Mesenchymal stem cell (in vitro differentiated cells and primary cell): ENCODE results near the gene PFKP.
A peak's percentile ranks its signal among the peaks of the same experiment; 100 is the strongest.

Source experiments
- DNase-seq: peaks from one replicate; pipeline ENCODE4 v3.0.0-alpha.2; 2013
- H2AFZ ChIP-seq: one replicate; pipeline ENCODE4 v1.6.1; 2013; ENCODE audit warnings: low read depth, mild to moderate bottlenecking, control low read depth, inconsistent platforms, low read length, moderate library complexity
- H2AK5ac ChIP-seq: 2 replicates; pipeline ENCODE4 v1.6.1; 2013; ENCODE audit warnings: low read length, moderate library complexity, mild to moderate bottlenecking, inconsistent platforms; ENCODE audit not compliant: severe bottlenecking
- H2BK120ac ChIP-seq: one replicate; pipeline ENCODE4 v1.6.1; 2013; ENCODE audit warnings: low read depth, mild to moderate bottlenecking, inconsistent platforms, low read length, moderate library complexity
- H2BK12ac ChIP-seq, 2 experiments: one replicate each; pipeline ENCODE4 v1.6.1; 2013; ENCODE audit warnings: inconsistent platforms in 2 of 2, low read length in 2 of 2, mild to moderate bottlenecking in 2 of 2, moderate library complexity in 2 of 2, control low read depth in 1 of 2
- H2BK15ac ChIP-seq: one replicate; pipeline ENCODE4 v1.6.1; 2013; ENCODE audit warnings: mild to moderate bottlenecking, low read depth, inconsistent platforms; ENCODE audit not compliant: poor library complexity, severe bottlenecking
- H2BK5ac ChIP-seq: 2 replicates; pipeline ENCODE4 v1.6.1; 2013; ENCODE audit warnings: low read depth, mild to moderate bottlenecking, low read length, control low read depth, inconsistent platforms; ENCODE audit not compliant: poor library complexity, severe bottlenecking
- H3K14ac ChIP-seq, 2 experiments: one replicate each; pipeline ENCODE4 v1.6.1; 2013; ENCODE audit warnings: inconsistent platforms in 2 of 2, low read length in 2 of 2, control low read depth in 1 of 2, mild to moderate bottlenecking in 1 of 2, moderate library complexity in 1 of 2
- H3K18ac ChIP-seq, 2 experiments: one replicate each; pipeline ENCODE4 v1.6.1; 2013; ENCODE audit warnings: inconsistent platforms in 2 of 2, low read length in 2 of 2, control low read depth in 1 of 2, low read depth in 1 of 2, mild to moderate bottlenecking in 1 of 2
- H3K23ac ChIP-seq, 2 experiments: one replicate each; pipeline ENCODE4 v1.6.1; 2013; ENCODE audit warnings: inconsistent platforms in 2 of 2, low read length in 2 of 2, mild to moderate bottlenecking in 2 of 2, moderate library complexity in 2 of 2, control low read depth in 1 of 2
- H3K27ac ChIP-seq: 2 replicates; pipeline ENCODE4 v1.5.1; 2013; ENCODE audit warnings: mild to moderate bottlenecking, moderate library complexity, low read length, control low read depth, inconsistent platforms; ENCODE audit not compliant: poor library complexity, severe bottlenecking
- H3K27me3 ChIP-seq, 2 experiments: 2 replicates each; pipeline versions ENCODE4 v1.6.1 to v1.7.0; 2013; ENCODE audit warnings: low read length in 2 of 2, mild to moderate bottlenecking in 2 of 2, moderate library complexity in 2 of 2, control low read depth in 1 of 2, inconsistent platforms in 1 of 2; ENCODE audit not compliant: control insufficient read depth in 1 of 2, insufficient read depth in 1 of 2
- H3K36me3 ChIP-seq, 2 experiments: 2 replicates each; pipeline versions ENCODE4 v1.6.1 to v1.7.0; 2013; ENCODE audit warnings: low read length in 2 of 2, control low read depth in 1 of 2, inconsistent platforms in 1 of 2, low read depth in 1 of 2, mild to moderate bottlenecking in 1 of 2; ENCODE audit not compliant: insufficient read depth in 2 of 2, control insufficient read depth in 1 of 2
- H3K4ac ChIP-seq, 2 experiments: one replicate each; pipeline ENCODE4 v1.6.1; 2013; ENCODE audit warnings: inconsistent platforms in 2 of 2, low read length in 2 of 2, mild to moderate bottlenecking in 2 of 2, moderate library complexity in 2 of 2, control low read depth in 1 of 2, low read depth in 1 of 2
- H3K4me1 ChIP-seq: 2 replicates; pipeline ENCODE4 v1.6.1; 2013; ENCODE audit warnings: low read depth, low read length, control low read depth; ENCODE audit not compliant: control insufficient read depth, insufficient read depth
- H3K4me2 ChIP-seq: 2 replicates; pipeline ENCODE4 v1.6.1; 2013; ENCODE audit warnings: low read length, mild to moderate bottlenecking, inconsistent platforms; ENCODE audit not compliant: poor library complexity, severe bottlenecking
- H3K4me3 ChIP-seq, 2 experiments: 2 replicates each; pipeline versions ENCODE4 v1.5.1 to v1.7.0; 2013; ENCODE audit warnings: low read length in 2 of 2, mild to moderate bottlenecking in 2 of 2, control low read depth in 1 of 2, low read depth in 1 of 2; ENCODE audit not compliant: insufficient read depth in 1 of 2
- H3K79me1 ChIP-seq: replicated peaks from 2 replicates; pipeline ENCODE4 v1.6.1; 2013; ENCODE audit warnings: mild to moderate bottlenecking, control low read depth, low read length, inconsistent platforms; ENCODE audit not compliant: poor library complexity, severe bottlenecking
- H3K9ac ChIP-seq: 2 replicates; pipeline ENCODE4 v1.7.0; 2013; ENCODE audit warnings: mild to moderate bottlenecking, low read length, moderate library complexity
- H3K9me3 ChIP-seq: 2 replicates; pipeline ENCODE4 v1.7.0; 2013; ENCODE audit warnings: mild to moderate bottlenecking, low read length; ENCODE audit not compliant: control insufficient read depth
- H4K8ac ChIP-seq: one replicate; pipeline ENCODE4 v1.6.1; 2013; ENCODE audit warnings: inconsistent platforms, mild to moderate bottlenecking, low read length, moderate library complexity
- H4K91ac ChIP-seq: one replicate; pipeline ENCODE4 v1.6.1; 2013; ENCODE audit warnings: mild to moderate bottlenecking, low read length, inconsistent platforms
- WGBS: methylation state at CpG from one replicate; pipeline ENCODE4 v1.1.7; 2013; ENCODE audit warnings: mixed read lengths; 5-methylcytosine and 5-hydroxymethylcytosine counted together

PFKP gene

GRCh38 chr10:3148994-3149393 lies 81.6 kb downstream of the PFKP start:
- no peak overlapping the region for H2BK12ac ChIP-seq
- no peak overlapping the region for H4K8ac ChIP-seq
- no peak overlapping the region for H3K4ac ChIP-seq
- 90% methylated on average over 8 of the region's 9 CpGs for whole genome bisulfite sequencing
- H3K18ac ChIP-seq: peak overlapping the region in 1 of 2 experiments; percentile 0
- H2AFZ ChIP-seq: no peak overlapping the region
- peak overlapping the region; percentile 22 for H4K91ac ChIP-seq
- no peak overlapping the region for H3K9ac ChIP-seq
- H3K4me3 ChIP-seq: peak overlapping the region in 1 of 2 experiments; percentile 18
- H3K27ac ChIP-seq: no peak overlapping the region
- H2AK5ac ChIP-seq: no peak overlapping the region
- no peak overlapping the region for H2BK5ac ChIP-seq
- no peak overlapping the region for H2BK120ac ChIP-seq
- H3K4me2 ChIP-seq: no peak overlapping the region
- H3K79me1 ChIP-seq: peaks cover 41% of the 10 kb centered on the region
- DNase-seq: no peak
- H3K23ac ChIP-seq: no peak overlapping the region
- no peaks in the 10 kb centered on the region for H3K27me3 ChIP-seq
- H3K4me1 ChIP-seq: peaks cover 5% of the 10 kb centered on the region
- H3K14ac ChIP-seq: no peak overlapping the region
- no peaks in the 10 kb centered on the region for H3K9me3 ChIP-seq
- H3K36me3 ChIP-seq: peaks cover 71 to 100% of the 10 kb centered on the region in 2 experiments
- H2BK15ac ChIP-seq: no peak overlapping the region

- H2AK5ac ChIP-seq: no peak overlapping the region
- 90% methylated on average over 11 of the region's 11 CpGs for WGBS
- H3K4me1 ChIP-seq: peaks cover 5% of the 10 kb centered on the region
- no peak overlapping the region for H2BK5ac ChIP-seq
- H2BK120ac ChIP-seq: no peak overlapping the region
- no peak overlapping the region for H3K4ac ChIP-seq
- no peak overlapping the region for H3K9ac ChIP-seq
- no peak overlapping the region for H4K8ac ChIP-seq
- no peak overlapping the region for H2BK12ac ChIP-seq
- no peaks in the 10 kb centered on the region for H3K9me3 ChIP-seq
- H3K27me3 ChIP-seq: no peaks in the 10 kb centered on the region
- H3K79me1 ChIP-seq: peaks cover 45% of the 10 kb centered on the region
- H3K27ac ChIP-seq: no peak overlapping the region
- no peak overlapping the region for H2BK15ac ChIP-seq
- peaks cover 69 to 100% of the 10 kb centered on the region in 2 experiments for H3K36me3 ChIP-seq
- H3K14ac ChIP-seq: no peak overlapping the region
- no peak overlapping the region for H3K18ac ChIP-seq
- no peak for DNase-seq
- no peak overlapping the region for H3K4me3 ChIP-seq
- H4K91ac ChIP-seq: no peak overlapping the region
- H2AFZ ChIP-seq: no peak overlapping the region
- H3K4me2 ChIP-seq: no peak overlapping the region
- no peak overlapping the region for H3K23ac ChIP-seq
These were observed 82.6 kb downstream of the PFKP start for GRCh38 chr10:3149918-3150317.

- H3K9me3 ChIP-seq: no peaks in the 10 kb centered on the region
- peaks cover 5% of the 10 kb centered on the region for H3K4me1 ChIP-seq
- no peak overlapping the region for H2AK5ac ChIP-seq
- H2BK15ac ChIP-seq: no peak overlapping the region
- no peak overlapping the region for H3K23ac ChIP-seq
- H2BK12ac ChIP-seq: no peak overlapping the region
- peaks cover 69 to 100% of the 10 kb centered on the region in 2 experiments for H3K36me3 ChIP-seq
- H3K9ac ChIP-seq: no peak overlapping the region
- H3K18ac ChIP-seq: no peak overlapping the region
- H2BK5ac ChIP-seq: no peak overlapping the region
- no peak overlapping the region for H2BK120ac ChIP-seq
- H4K91ac ChIP-seq: no peak overlapping the region
- H3K79me1 ChIP-seq: peaks cover 45% of the 10 kb centered on the region
- no peak overlapping the region for H4K8ac ChIP-seq
- no peaks in the 10 kb centered on the region for H3K27me3 ChIP-seq
- H3K27ac ChIP-seq: no peak overlapping the region
- H2AFZ ChIP-seq: no peak overlapping the region
- H3K4me2 ChIP-seq: no peak overlapping the region
- WGBS: 98% methylated on average over 13 of the region's 13 CpGs
- no peak overlapping the region for H3K4ac ChIP-seq
- H3K4me3 ChIP-seq: no peak overlapping the region
- no peak for DNase-seq
- H3K14ac ChIP-seq: no peak overlapping the region
These were observed 83.0 kb downstream of the PFKP start for GRCh38 chr10:3150366-3150765.

GRCh38 chr10:3150961-3151360 lies 83.6 kb downstream of the PFKP start:
- Histone ChIP-seq H3K9ac (no peak overlapping the region), H3K4me3 (no peak overlapping the region), H2BK12ac (no peak overlapping the region), H3K4ac (no peak overlapping the region), H2BK120ac (no peak overlapping the region), H3K4me1 (peaks cover 5% of the 10 kb centered on the region), H3K27ac (no peak overlapping the region), H2BK5ac (no peak overlapping the region), H2BK15ac (no peak overlapping the region), H3K4me2 (no peak overlapping the region), H3K27me3 (no peaks in the 10 kb centered on the region), H3K79me1 (peaks cover 44% of the 10 kb centered on the region), H4K91ac (no peak overlapping the region), H3K14ac (no peak overlapping the region), H2AFZ (no peak overlapping the region), H3K18ac (no peak overlapping the region), H4K8ac (no peak overlapping the region), H2AK5ac (no peak overlapping the region), H3K23ac (no peak overlapping the region), H3K9me3 (no peaks in the 10 kb centered on the region), H3K36me3 (peaks cover 66 to 100% of the 10 kb centered on the region in 2 experiments)
- 95% methylated on average over 14 of the region's 14 CpGs for WGBS
- no peak for DNase-seq
